PC-9 (cell line): ENCODE measurements around the gene SH3RF3. TPM values are rescaled to one million over a fixed set of nuclear protein-coding genes. Genes with fewer than 3 reads are reported as not detected.

Experiments
- BruUV-seq: library from RNA; stranded (reverse); fragments of 400-500 nt; replicated peaks from 2 replicates; lab custom pipeline; 2021; lab: Mats Ljungman, UMichigan
- CTCF ChIA-PET: fragments of 300-600 bp; sonication (Branson Sonifier 250); formaldehyde crosslinking; loops from one replicate; lab custom pipeline; 2022; ENCODE audit warnings: antibody characterized with exemption; lab: Charles Lee
- POLR2A ChIA-PET: fragments of 300-600 bp; sonication (Branson Sonifier 250); formaldehyde crosslinking; loops from one replicate; lab custom pipeline; 2022; ENCODE audit warnings: antibody characterized with exemption; ENCODE audit not compliant: unreplicated experiment; lab: Charles Lee
- DNase-seq, 2 experiments: peaks; one replicate each; pipeline versions ENCODE4 v3.0.0 to v3.0.0-alpha.2; 2015 to 2022; ENCODE audit warnings: mixed read lengths in 1 of 2
- H2AFZ ChIP-seq: fragments of 200-600 bp; sonication (generic); 2 replicates; pipeline ENCODE4 v1.8.1; 2017; ENCODE audit warnings: antibody characterized with exemption
- H3F3A ChIP-seq: fragments of 200-600 bp; sonication (generic); 2 replicates; pipeline ENCODE4 v1.8.1; 2017; ENCODE audit warnings: antibody characterized with exemption, mild to moderate bottlenecking, low read depth; ENCODE audit not compliant: insufficient read depth
- H3K27ac ChIP-seq: fragments of 200-600 bp; sonication (generic); 2 replicates; pipeline ENCODE4 v1.6.1; 2016; ENCODE audit warnings: mixed run types
- H3K27me3 ChIP-seq: fragments of 200-600 bp; sonication (generic); 2 replicates; pipeline ENCODE4 v1.6.1; 2016; ENCODE audit warnings: low read depth, mixed run types; ENCODE audit not compliant: insufficient read depth
- H3K36me3 ChIP-seq: fragments of 200-600 bp; sonication (generic); 2 replicates; pipeline ENCODE4 v1.6.1; 2016; ENCODE audit warnings: low read depth, mixed run types
- H3K4me1 ChIP-seq: fragments of 200-600 bp; sonication (generic); replicated peaks from 2 replicates; pipeline ENCODE4 v1.6.1; 2016; ENCODE audit warnings: mixed run types; ENCODE audit not compliant: insufficient read depth
- H3K4me2 ChIP-seq: fragments of 200-600 bp; sonication (generic); 2 replicates; pipeline ENCODE4 v1.6.1; 2017; ENCODE audit warnings: mixed run types
- H3K4me3 ChIP-seq: fragments of 200-600 bp; sonication (generic); 2 replicates; pipeline ENCODE4 v1.6.1; 2016; ENCODE audit warnings: mixed run types
- H3K79me2 ChIP-seq: fragments of 200-600 bp; sonication (generic); 2 replicates; pipeline ENCODE4 v1.6.1; 2017; ENCODE audit warnings: low read depth, mixed run types
- H3K9me2 ChIP-seq: fragments of 200-600 bp; sonication (generic); 2 replicates; pipeline ENCODE4 v1.8.1; 2017; ENCODE audit warnings: mild to moderate bottlenecking; ENCODE audit not compliant: insufficient read depth
- H3K9me3 ChIP-seq: fragments of 200-600 bp; sonication (generic); 2 replicates; pipeline ENCODE4 v1.8.1; 2016; ENCODE audit warnings: low read depth; ENCODE audit not compliant: insufficient read depth
- H4K20me1 ChIP-seq: fragments of 200-600 bp; sonication (generic); 2 replicates; pipeline ENCODE4 v1.8.1; 2017; ENCODE audit not compliant: insufficient read depth
- EZH2 ChIP-seq: fragments of 200-600 bp; sonication (generic); IDR thresholded peaks from 2 replicates; pipeline ENCODE4 v1.8.0; 2017; ENCODE audit warnings: antibody characterized with exemption, low read depth
- intact Hi-C: fragments of 100-400 bp; cut with micrococcal nuclease; formaldehyde crosslinking; loops from one replicate; pipeline ENCODE4 v1.10.0; 2022; ENCODE audit not compliant: unreplicated experiment
- total RNA-seq: library from RNA; stranded (reverse); gene quantifications from 2 replicates; pipeline ENCODE4 v1.2.3, GENCODE V29; 2021
- TF ChIP-seq, protein P1 (sequence below): fragments of 200-600 bp; sonication (generic); conservative IDR thresholded peaks from 2 replicates; pipeline ENCODE4 v1.6.1; 2017; ENCODE audit warnings: mixed run types, antibody characterized with exemption, mild to moderate bottlenecking, moderate library complexity

Gene SH3RF3
- total RNA-seq, 1 experiment from 2014 or later = 6.1 TPM

DNA sequence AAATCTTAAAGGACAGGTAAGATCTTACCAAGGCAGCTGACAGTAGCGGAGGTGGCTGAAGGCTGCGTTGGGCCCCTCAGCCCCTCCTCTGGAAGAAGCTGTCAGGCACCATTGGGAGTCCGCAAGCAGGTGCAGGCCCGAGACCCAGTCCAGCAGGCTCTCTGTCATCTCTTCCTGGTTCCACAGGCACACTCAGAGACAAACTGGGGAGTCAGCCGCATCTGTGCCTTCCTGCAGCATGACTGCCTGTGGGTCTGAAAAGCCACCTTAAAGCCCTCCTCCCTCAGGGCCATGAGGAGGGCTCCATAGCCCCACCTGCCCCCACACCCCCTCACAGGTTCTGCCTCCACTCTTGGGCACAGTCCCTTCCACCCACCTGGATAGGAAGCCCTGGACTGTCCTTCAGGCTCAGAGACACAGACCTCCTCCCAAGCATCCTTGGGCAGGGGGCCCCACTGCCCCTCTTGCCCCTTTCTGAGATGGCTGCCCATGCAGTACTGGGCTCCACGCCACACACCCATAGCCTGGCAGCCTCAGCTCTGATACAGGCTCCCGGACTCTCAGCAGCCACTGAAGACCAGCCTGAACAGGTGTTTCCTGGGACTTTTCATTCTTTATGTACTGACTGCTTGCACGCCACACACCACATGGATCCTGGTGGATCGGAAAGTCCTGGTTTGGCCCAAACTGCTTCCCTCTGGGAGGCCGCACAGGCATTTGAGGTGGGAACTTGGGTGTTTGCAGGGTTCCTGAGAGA is 245.0 kb downstream of the SH3RF3 start:
- Histone ChIP-seq H2AFZ (no peak overlapping the region), H3K36me3 (no peaks in the 10 kb centered on the region), H3K4me2 (no peak overlapping the region), H3K9me2 (no peaks in the 10 kb centered on the region), H3K27ac (no peak overlapping the region), H3K27me3 (no peaks in the 10 kb centered on the region), H4K20me1 (no peaks in the 10 kb centered on the region; the same call in 1 of the 2 replicates), H3K9me3 (no peaks in the 10 kb centered on the region), H3K4me3 (no peak overlapping the region), H3K4me1 (peaks cover 9% of the 10 kb centered on the region; the same call in 1 of the 2 replicates), H3F3A (no peaks in the 10 kb centered on the region), H3K79me2 (no peaks in the 10 kb centered on the region)
- no peak for DNase-seq
- BruUV-seq = no TSS peak
- intact Hi-C loops = no loop called here
- ChIA-PET CTCF (no interaction called here), POLR2A (no interaction called here)
- no peak for TF ChIP-seq EZH2
- TF ChIP-seq, protein P1, sequence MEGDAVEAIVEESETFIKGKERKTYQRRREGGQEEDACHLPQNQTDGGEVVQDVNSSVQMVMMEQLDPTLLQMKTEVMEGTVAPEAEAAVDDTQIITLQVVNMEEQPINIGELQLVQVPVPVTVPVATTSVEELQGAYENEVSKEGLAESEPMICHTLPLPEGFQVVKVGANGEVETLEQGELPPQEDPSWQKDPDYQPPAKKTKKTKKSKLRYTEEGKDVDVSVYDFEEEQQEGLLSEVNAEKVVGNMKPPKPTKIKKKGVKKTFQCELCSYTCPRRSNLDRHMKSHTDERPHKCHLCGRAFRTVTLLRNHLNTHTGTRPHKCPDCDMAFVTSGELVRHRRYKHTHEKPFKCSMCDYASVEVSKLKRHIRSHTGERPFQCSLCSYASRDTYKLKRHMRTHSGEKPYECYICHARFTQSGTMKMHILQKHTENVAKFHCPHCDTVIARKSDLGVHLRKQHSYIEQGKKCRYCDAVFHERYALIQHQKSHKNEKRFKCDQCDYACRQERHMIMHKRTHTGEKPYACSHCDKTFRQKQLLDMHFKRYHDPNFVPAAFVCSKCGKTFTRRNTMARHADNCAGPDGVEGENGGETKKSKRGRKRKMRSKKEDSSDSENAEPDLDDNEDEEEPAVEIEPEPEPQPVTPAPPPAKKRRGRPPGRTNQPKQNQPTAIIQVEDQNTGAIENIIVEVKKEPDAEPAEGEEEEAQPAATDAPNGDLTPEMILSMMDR = no peak

DNA sequence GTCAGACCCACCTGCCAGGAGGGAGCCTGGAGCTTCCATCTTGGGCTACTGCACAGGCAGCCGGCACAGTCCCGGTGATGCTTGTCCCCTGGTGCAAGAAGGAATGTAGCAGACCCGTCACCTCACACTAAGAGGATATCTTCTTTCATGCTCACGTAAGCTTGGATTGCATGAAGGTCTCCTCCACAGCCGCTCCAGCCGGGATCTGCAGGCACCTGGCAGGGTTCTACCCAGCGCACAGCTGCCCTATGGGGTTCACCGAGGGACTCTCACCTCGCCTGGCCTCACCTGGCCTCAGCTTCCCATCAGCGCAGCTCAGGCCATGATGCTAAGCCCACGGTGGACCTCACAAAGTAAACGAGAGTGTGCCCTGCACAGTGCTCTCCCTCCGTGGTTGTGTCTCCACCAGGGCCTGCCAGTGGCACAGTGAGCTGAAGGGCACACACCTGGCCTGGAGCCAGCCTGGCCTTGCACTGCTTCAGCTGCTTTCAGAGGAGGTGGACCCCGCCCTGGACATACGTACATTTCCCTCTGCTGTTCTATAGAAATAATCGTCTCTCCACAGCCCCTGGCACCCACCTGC is 245.6 kb downstream of the SH3RF3 start:
- no peak overlapping the region for H3K4me2 ChIP-seq
- ChIA-PET CTCF (no interaction called here), POLR2A (no interaction called here)
- intact Hi-C loops = no loop called here
- no TSS peak for BruUV-seq
- H3K36me3 ChIP-seq = no peaks in the 10 kb centered on the region
- TF ChIP-seq EZH2 = no peak
- TF ChIP-seq, protein P1 = no peak
- no peaks in the 10 kb centered on the region for H3K9me2 ChIP-seq
- H2AFZ ChIP-seq = no peak overlapping the region
- H3K79me2 ChIP-seq = no peaks in the 10 kb centered on the region
- no peaks in the 10 kb centered on the region for H3K27me3 ChIP-seq
- no peak overlapping the region for H3K27ac ChIP-seq
- no peaks in the 10 kb centered on the region for H3F3A ChIP-seq
- H4K20me1 ChIP-seq = no peaks in the 10 kb centered on the region; the same call in 1 of the 2 replicates
- DNase-seq = no peak
- peaks cover 9% of the 10 kb centered on the region; the same call in 1 of the 2 replicates for H3K4me1 ChIP-seq
- no peak overlapping the region for H3K4me3 ChIP-seq
- no peaks in the 10 kb centered on the region for H3K9me3 ChIP-seq

DNA sequence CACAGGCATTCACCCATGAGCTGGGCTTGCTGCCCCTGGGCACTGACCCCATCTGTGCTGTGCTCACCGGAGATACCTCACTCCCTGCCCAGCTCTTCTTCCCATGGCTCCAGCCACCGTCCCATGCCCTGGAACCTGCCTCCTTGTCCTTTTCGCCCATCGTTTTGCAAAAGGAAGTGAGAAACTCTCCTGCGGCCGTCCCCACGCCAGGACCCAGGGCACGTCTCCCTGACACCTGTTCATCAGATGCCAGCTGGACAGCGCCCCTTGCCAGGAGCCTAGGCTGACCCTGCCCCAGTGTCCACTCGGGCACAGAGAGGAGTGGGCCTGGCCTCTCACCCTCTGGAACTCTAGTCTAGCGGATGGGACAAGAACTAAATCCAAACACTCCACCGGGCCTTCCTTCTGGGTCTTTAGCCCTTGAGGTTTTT is 246.1 kb downstream of the SH3RF3 start:
- no peaks in the 10 kb centered on the region for H3K27me3 ChIP-seq
- H3K9me3 ChIP-seq = no peaks in the 10 kb centered on the region
- no peaks in the 10 kb centered on the region for H3K79me2 ChIP-seq
- H4K20me1 ChIP-seq = no peaks in the 10 kb centered on the region; the same call in 1 of the 2 replicates
- peaks cover 9% of the 10 kb centered on the region; the same call in 1 of the 2 replicates for H3K4me1 ChIP-seq
- H3K4me2 ChIP-seq = no peak overlapping the region
- H2AFZ ChIP-seq = no peak overlapping the region
- no peak overlapping the region for H3K4me3 ChIP-seq
- CTCF ChIA-PET = no interaction called here
- no peaks in the 10 kb centered on the region for H3K9me2 ChIP-seq
- no TSS peak for BruUV-seq
- no peaks in the 10 kb centered on the region for H3K36me3 ChIP-seq
- POLR2A ChIA-PET = no interaction called here
- no peak for DNase-seq
- no peak for TF ChIP-seq EZH2
- TF ChIP-seq, protein P1 = no peak
- H3F3A ChIP-seq = no peaks in the 10 kb centered on the region
- intact Hi-C loops = no loop called here
- H3K27ac ChIP-seq = no peak overlapping the region
